IPS DF 4.7 (cell line): ENCODE data around the gene DUSP11.
"Not testable (repeated sequence)": the region's sequence is repeated elsewhere in the genome, so short reads cannot be mapped to it uniquely, and the experiment has no call there.

Experiments used
- DNase-seq: peaks from one replicate; pipeline ENCODE4 v3.0.0-alpha.2; 2013; ENCODE audit warnings: low spot score; ENCODE audit errors: extremely low read depth

Gene DUSP11

DNA sequence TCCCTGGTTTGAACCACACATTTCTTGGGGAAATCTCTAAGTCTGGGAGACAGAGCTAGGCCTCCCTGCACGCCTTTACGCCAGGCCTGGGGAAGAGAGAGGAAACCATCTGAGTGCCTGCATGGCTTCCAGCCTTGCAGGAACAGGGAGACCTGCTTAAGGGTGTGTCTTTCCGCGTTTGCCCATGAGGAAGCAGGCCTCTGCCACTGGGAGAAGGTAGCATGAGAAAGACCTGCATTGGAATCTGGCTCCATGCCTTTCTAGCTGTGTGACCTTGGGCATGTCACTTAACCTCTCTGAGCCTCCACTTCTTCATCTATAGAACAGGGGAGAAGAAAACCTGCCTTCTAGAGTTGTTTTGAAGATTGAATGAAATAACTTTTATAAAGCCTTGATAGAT is 62.2 kb downstream of the DUSP11 start:
- not testable (repeated sequence) for DNase-seq

DNA sequence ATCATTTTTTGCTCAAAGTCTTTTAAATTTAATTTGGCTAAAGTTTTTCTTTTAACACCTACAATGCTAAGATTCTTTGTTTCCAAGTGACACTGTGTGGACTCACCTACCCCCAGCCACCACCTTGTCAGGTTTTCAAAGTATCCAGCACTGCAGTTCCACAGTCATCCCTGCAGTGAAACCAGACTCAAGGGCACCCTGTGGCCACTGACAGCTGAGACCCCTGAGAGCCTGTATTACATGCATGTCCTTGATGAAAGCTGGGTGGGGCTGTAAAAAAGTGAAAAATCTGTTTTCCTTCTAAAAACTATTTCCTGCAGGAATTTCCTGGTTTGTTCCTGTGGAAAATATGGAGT is 62.7 kb downstream of the DUSP11 start:
- no peak for DNase-seq

DNA sequence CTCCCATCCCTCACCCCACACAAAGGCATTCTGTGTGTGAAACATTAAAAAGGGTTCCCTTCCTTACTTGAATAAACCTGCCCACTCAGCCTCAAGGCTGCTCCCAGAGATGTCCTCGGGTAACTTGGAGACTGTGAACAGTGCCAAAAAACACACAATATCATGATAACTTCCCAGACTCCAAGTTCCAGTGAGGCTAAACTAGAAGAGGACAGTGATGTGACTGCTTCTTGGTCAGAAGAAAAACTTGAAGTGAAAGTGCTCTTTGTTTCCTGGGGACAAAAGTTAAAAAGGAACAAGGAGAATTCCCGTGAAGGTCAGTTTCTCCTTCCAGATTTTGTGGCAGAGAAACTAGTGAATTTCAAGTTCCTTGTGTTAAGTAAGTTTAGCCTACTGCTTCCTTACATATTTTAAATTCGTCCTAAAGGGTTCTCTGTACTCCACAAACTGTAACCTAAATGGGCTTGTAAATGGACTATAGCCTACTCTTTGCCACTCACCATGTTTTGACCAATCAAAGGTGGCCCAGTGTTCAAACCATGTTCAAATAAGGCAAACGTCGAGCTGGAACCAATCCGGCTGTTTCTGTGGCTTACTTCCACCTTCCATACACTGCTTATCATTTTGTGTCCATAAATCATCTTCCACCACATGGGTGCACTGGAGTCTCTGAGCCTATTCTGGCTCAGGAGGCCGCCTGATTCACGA is 63.2 kb downstream of the DUSP11 start:
- DNase-seq = no peak

DNA sequence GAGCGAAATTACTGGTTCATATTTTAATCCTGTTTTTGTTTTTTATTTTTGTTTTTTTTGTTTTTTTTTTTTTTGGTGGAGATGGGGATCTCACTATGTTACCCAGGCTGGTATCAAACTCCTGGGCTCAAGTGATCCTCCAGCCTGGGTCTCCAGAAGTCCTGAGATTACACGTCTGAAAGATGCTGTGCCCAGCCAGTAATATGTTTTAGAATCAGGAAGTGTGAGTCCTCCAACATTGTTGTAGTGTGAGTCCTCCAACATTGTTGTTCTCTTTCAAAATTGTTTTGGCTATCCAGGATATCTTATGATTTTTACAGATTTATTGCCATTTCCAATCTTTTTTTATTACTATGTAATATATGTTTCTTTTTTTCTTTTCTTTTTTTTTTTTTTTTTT is 65.8 kb downstream of the DUSP11 start:
- DNase-seq = no peak
